Measurements from ENCODE around the gene TOMT. TPM values are rescaled to one million over a fixed set of nuclear protein-coding genes. Genes with fewer than 3 reads are reported as not detected.

Gene TOMT
- not detected in 2 replicates for total RNA-seq

GRCh38 chr11:72105888-72106287 lies at the start of gene TOMT:
Gene TOMT (plus strand): TSS chr11:72105924. CDS start chr11:72105952, 28 bp downstream.

GRCh38 chr11:72080326-72081183 lies 25.2 kb upstream of the TOMT start, which contains the start of the genes LRRC51 and NUMA1:
Gene LRRC51 (plus strand): TSS chr11:72080850. CDS start chr11:72089084, 8,234 bp downstream.
Gene NUMA1 (minus strand): TSS chr11:72080542. CDS start chr11:72035943, 44,599 bp downstream.

GRCh38 chr11:72102946-72103753 lies 2.6 kb upstream of the TOMT start, which contains the start of gene LAMTOR1:
Gene LAMTOR1 (minus strand): TSS chr11:72103297. CDS start chr11:72103224, 73 bp downstream.

GRCh38 chr11:72112143-72112977 lies 6.6 kb downstream of the TOMT start, which contains the start of gene ANAPC15:
Gene ANAPC15 (minus strand): TSS chr11:72112695. CDS start chr11:72111276, 1,419 bp downstream.

GRCh38 chr11:72135473-72135872 lies 29.7 kb downstream of the TOMT start, which contains the start of gene FOLR3:
Gene FOLR3 (plus strand): TSS chr11:72135725. CDS start chr11:72135953, 228 bp downstream.

Other genes starting within 250 kb of the TOMT start
- not detected in 2 replicates for gene DEFB131B, start 227.5 kb upstream of the TOMT start, total RNA-seq
- gene XNDC1N, start 177.3 kb upstream of the TOMT start, total RNA-seq, result 2.1 and 4.9 TPM in 2 replicates
- 22.1 and 24.1 TPM in 2 replicates for gene RNF121, start 176.9 kb upstream of the TOMT start, total RNA-seq
- gene IL18BP, start 107.0 kb upstream of the TOMT start, total RNA-seq, result 4.9 and 6.4 TPM in 2 replicates
- 102 and 108 TPM in 2 replicates for gene NUMA1, start 25.4 kb upstream of the TOMT start, total RNA-seq
- gene LRRC51, start 25.1 kb upstream of the TOMT start, total RNA-seq, result 1.2 and 2.6 TPM in 2 replicates
- 168 and 171 TPM in 2 replicates for gene LAMTOR1, start 2.6 kb upstream of the TOMT start, total RNA-seq
- gene ANAPC15, start 6.8 kb downstream of the TOMT start, total RNA-seq, result 40.7 and 48.8 TPM in 2 replicates
- not detected in 2 replicates for gene FOLR3, start 29.8 kb downstream of the TOMT start, total RNA-seq
- not detected in 2 replicates for gene FOLR1, start 86.2 kb downstream of the TOMT start, total RNA-seq
- gene FOLR2, start 110.9 kb downstream of the TOMT start, total RNA-seq, result not detected in 2 replicates
- gene INPPL1, start 118.8 kb downstream of the TOMT start, total RNA-seq, result 41.3 and 42.8 TPM in 2 replicates
- not detected in 2 replicates for gene PHOX2A, start 138.3 kb downstream of the TOMT start, total RNA-seq

All from mammary microvascular endothelial cell (primary cell).